NCI-H2081 treated with DMSO at 0.1 percent for 48 hours (cell line): ENCODE data around the gene PLCG1.

Experiments
- DNase-seq: peaks from one replicate; lab custom pipeline; 2025; lab: John Stamatoyannopoulos, UW

PLCG1 gene

DNA sequence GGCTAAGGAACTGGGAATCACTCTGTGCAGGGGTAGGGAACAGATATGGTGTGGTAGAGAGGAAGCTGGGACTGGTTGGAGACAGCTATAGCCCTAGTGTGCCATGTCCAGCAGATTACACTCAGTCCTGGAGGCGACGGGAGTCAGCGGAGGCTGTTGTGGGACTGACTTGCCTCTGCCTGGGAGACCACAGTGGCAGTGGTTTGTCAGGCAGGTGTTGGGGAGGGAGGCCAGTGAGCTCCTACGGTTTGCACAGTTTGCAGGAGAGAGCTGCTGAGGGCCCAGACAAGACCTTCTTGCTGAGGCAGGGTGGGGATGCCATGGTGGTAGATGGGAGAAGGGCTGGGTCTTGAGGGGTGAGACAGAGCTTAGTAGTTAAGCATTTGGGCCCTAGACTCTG, 4.9 kb downstream of the PLCG1 start:
- DNase-seq = no peak

DNA sequence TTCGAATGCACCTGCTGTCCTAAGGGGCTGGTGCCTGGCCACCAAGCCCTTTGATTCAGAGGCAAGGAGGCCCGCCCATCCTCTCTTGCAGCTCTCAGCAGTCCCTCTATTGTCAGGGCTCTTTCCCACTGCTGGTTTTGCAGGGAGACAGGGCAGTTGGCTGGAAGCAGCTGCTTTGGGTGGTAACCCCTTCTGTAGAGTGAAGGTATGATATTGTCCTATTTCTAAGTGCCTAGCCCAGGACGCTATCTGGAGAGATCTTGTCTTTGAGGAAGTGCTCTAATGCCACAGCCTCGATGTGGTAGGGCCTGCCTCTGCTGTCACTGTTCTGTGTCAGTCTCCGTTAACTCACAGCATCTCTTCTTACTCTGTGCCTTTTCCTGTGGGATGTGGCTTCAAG, 5.6 kb downstream of the PLCG1 start:
- no peak for DNase-seq

DNA sequence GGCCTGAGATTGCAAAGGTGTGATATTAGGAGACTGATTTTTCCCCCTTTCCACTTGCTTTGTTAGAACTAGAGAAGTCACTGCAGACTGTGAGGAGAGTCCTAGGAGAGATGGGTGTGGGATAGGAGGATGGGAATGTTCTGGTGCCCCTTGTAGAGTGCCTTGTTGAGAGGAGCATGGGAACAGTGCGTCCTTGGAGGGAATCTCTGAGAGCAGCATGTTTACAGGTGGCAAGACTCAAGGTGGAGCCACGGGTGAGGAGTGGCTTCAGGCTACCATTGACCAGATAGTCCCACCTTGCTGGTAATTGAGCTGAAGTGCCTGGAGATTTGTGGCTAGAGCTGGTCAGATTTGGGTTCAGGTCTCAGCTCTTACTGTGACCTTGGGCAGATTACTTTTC, 6.0 kb downstream of the PLCG1 start:
- DNase-seq = no peak

DNA sequence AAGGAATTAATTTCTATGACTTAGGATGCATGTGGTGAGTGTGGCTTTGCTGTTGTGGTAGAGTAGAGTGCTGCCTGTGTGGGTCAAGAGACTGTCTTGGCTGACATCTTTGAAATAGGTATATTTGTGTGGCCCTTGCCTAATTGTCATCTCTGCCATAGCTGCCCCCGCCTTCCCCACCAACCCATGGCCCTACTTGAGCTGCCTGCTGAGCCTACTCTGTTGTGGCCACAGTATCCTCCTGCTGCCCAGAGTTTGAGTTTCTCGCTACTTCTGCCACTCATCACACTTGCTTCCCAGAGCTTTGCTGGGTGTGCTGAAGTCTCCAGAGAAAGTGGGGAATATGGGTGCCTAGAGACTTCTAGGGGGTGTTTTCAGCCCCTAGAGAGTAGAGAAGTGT, 8.0 kb downstream of the PLCG1 start:
- DNase-seq = no peak

DNA sequence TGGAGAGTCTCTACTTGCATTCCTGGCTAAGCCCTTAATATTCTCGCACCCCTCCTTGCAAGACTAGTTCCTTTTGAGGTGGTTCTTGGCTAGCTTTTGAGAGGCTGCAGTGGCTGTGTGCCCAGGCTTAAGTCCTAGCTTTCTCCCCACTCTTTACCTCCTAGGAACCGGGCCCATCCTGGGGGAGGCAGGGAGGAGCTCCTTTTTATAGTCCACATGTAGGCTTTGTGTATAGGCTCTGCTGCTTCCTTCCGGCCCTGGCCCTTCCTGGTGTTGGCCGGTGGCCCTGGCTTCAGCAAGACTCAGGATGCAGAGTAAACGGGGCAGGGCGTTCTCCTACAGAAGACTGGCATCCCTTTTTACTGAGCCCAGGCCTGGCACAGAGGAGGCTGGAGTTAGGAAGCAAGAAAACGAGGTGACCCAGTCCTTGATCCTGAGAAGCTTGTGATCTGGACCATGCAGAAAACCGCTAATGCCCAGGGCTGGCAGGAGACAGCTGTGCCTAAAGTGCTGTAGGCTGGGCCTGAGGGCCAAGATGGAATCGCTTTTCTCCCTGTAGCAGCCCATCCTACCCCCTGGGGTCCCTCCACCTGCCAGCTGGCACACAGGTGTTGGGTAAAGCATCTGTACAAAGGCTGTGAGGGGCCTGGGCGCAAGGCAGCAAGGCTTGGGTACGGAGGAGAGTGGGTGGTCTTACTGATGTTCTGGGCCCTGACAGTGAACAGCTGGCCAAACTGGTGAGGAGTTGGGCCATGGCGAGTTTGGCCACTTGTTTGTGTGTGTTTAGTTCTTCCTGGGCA, 8.7 kb downstream of the PLCG1 start:
- DNase-seq = no peak

DNA sequence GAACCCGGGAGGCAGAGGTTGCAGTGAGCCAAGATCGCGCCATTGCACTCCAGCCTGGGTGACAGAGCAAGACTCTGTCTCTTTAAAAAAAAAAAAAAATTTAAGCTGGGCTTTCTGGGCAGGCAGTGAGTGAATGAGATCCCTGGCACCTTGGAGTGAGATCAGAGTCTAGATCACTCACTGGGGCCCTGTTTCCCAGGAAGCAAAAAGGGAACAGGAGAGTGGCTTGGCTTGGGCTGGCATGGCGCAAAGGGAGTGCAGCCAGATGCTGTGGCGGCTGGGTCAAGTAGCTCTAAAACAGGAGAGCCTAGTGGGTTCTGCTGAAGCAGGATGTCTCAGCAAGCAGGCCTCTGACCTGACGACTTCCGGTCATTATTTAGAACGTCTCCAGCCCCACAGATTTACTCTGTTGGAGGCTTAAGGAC, 10.4 kb downstream of the PLCG1 start:
- no peak for DNase-seq

DNA sequence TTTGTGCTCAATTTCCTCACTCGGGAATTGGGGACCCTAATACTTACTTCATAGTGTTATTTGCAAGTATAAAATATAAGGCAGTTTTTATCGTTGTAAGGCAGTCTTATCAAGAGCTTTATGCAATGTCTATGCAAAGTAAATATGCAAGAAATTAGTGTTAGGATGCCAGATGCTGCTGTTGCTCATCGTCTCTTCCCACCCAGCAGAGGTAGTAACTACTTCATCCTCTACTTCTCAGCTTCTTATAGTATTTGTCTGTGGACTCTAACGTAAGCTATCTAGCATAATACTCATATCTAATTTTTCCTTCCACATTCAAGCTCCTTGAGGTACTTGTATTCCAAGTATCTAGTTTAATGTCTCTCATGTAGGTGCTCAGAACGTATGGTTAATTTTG, 11.6 kb downstream of the PLCG1 start:
- no peak for DNase-seq

DNA sequence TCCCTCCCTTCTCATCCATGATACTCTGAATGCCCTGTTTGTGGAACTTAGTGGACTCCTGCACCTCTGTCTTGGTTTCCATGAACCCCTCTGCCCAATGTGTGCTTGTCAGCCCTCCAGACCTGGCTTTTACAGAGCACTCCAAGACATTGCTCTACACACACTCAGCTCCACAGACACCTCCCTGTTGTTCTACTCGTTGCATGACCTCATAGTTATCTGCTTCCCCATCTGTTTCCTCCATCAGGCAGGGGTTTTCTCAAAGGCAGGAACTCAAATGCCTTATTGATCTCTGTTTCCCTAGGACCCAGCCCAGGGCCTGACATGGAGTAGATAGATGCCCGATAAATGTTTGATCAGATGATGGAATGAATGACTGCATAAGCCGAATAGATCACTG, 13.3 kb downstream of the PLCG1 start:
- DNase-seq = no peak

DNA sequence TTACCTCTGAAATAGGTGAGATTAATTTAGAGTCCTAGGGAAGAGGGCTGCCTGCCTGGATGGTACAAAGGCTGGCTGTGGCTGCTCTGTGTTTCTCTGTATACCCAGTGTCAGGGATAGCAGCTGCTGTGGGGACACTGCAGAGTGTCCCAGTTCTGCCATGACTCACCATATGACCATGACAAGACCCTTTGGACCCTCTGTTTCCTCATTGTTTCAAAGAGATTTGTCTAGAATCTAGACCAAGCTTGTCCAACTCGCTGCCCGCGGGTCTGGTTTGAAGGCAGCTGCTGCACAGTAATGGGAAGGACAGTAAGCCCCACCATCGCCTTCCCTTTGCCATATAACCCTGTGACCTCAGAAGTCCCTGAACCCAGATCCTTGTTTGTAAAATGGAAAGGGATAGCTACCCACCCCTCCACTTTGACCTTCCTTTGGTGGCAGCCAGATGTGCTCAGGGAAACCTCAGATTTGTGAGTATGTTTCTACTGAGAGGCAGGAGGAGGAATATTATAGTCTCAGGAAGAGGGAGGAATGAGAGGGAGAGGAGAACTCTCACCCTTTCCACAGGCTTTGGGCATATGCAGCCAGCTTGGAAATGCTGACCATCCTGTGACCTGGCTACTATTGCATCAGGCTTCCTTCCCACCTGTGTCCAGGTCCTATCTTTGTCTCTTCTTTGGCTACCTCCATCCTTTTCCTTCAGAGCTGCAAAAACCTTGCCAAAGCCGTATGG, 14.0 kb downstream of the PLCG1 start:
- DNase-seq = no peak

DNA sequence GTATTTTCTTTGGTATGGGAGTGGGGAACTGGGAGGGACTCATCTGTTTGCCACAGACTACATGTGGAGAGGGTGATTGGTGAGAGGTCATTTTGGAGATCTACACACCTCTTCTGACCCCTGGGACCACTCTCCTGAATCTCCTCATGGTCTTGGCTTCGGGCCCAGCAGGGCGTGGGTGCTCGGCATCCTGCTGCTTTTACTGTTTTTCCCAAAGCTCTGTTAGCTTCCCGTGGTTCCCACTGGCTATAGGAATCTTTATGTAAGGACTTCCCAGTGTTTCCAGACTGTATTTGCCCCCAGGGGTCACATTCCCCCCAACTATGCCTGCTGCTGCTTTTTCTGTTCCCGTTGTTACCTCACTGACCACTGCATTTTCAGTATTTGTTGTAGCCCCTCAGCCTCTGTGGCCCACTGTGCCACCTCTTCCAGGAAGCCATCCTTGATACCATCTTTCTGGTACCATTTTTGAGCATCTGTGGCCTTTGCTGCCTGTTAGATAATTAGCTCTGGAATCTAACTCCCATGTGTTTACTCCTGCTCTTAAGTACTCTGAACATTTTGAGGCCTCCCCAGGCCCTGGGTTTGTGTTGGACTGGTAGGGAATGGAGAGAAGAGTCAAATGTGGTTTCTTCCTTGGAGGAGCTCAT, 14.9 kb downstream of the PLCG1 start:
- DNase-seq = no peak

DNA sequence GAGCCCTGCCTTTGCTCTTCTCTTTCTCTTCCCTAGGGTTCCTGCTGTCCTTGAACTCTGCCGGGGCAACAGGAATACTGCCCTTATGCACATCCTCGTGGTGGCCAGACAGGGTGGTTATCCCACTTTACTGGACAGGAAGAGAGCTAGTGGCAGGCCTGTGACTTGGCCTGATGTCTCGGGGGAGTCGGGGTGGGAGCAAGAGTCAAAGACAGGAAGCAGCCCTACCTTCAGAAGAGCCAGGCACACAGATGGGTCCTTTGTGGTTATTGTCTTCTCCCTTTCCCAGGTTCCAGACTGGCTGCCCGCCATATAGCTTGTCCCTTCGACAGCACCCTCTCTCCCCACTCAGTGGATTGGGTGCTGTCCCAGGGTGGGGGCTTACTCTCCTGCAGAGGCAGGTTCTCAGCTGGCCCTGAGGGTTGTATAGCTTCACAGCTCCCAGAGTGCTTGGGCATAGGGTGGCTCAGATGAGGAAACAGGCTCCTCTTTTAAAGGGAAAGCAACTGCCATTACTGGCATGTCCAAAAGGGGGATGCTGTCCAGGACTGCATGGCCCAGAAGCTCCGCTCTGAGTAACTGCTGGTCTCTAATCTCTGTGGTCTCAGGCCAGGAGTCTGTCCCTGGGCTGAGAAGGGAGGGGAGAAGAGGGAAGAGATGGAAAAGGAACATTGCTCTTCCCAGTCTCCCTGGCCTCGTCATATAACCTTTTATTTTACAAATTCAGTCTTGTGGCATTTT, 17.3 kb downstream of the PLCG1 start:
- no peak for DNase-seq

DNA sequence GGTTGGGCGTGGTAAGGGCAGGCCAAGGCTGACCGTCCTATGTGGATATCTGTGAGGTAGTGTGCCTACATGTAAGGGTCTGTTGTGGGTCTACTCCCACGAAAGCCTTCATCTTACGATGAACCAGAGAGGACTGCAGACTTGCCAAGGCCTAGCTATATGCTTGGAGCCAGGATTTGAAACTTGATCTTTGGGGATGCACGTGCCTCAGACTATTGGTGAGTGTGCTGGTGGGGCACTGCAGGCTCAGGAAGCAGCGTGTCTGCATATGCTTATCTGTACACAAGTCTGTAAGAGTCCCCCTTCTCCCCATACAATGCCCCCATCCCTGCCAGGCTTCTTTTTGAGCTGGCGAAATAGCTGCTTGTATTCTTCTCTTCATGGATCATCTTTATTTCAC, 17.9 kb downstream of the PLCG1 start:
- DNase-seq = no peak

DNA sequence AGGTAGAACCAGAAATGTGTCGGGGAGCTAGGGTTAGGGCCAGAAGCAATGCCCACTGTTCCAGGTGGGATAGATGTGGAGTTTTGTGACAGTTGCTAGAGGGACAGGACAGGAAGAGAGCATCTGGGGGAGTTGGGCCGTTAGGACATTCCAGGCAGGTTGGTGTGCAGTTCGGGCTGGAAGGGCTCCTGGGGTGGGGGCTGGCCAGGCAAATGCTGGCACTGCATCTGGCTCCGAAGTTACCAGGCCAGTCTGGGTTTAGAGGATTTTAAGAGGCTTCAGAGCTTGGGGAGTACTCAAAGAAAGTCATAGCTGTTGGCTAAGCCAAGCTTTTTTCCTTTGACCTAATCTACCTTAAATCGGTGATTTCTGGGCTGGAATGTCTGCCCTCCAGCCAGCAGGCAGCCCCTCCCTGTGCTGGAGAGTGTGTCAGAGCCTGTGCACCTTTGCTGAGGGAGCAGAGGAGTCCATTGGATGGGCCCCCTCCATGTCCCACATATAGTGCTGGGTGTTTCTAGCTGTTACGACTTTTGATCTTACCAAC, 20.8 kb downstream of the PLCG1 start:
- DNase-seq = no peak

DNA sequence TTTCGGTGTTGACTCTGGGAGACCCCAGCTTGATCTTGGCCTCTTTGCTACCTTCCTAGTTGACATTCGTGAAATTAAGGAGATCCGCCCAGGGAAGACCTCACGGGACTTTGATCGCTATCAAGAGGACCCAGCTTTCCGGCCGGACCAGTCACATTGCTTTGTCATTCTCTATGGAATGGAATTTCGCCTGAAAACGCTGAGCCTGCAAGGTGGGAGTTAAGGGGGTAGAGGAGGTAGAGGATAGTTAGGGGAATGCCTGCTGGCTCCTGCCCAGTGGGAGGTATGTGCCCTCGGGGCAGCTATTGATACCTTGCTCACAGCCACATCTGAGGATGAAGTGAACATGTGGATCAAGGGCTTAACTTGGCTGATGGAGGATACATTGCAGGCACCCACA, 22.2 kb downstream of the PLCG1 start:
- no peak for DNase-seq

DNA sequence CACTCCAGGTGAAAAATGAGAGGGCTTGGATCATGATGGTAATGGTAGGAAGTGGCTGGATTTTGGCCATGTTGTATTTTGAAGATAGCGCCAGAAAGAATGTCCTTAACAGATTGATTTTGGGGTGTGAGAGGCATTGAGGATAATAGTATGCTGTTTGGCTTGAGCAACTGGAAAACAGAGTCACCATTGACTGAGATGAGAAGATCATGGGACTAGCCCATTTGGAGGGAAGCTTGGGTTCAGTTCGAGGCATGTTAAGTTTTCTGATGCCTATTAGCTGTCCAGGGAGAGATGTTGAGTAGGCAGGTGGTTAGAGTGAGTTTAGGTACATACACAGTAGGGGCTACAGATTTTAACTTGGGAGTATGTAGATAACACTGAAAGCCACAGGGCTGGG, 23.3 kb downstream of the PLCG1 start:
- DNase-seq = no peak

DNA sequence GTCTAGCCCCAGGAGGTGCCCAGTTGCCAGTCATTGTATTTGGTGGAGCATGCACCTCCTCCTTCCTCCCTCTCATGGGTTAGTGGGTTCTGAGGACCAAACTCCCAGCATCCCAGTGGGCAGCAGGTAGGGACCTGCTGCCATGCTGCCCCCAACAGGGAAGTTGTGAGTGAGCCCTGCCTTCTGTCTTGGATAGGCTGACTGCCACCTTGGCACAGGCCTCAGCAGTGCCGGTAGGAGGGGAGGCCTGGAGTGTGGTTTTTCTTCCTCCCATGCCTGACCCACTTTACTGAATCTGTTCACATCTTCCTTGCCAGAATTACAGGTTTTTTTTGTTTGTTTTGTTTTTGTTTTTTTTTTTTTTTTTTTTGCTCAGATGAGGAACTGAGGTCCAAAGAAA, 24.5 kb downstream of the PLCG1 start:
- DNase-seq = no peak

DNA sequence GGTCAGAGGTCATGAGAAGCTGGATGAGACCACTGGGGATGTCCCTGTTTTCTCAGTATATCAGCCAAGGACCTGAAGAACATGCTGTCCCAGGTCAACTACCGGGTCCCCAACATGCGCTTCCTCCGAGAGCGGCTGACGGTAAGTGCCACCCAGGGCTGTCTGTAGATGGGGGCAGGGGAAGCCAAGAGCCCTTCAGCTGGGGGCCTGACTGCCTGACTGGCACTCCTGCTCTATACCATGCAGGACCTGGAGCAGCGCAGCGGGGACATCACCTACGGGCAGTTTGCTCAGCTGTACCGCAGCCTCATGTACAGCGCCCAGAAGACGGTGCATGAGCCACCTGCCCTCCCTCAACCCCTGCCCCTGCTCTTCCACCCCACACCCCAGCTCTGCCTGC, 25.1 kb downstream of the PLCG1 start:
- no peak for DNase-seq

DNA sequence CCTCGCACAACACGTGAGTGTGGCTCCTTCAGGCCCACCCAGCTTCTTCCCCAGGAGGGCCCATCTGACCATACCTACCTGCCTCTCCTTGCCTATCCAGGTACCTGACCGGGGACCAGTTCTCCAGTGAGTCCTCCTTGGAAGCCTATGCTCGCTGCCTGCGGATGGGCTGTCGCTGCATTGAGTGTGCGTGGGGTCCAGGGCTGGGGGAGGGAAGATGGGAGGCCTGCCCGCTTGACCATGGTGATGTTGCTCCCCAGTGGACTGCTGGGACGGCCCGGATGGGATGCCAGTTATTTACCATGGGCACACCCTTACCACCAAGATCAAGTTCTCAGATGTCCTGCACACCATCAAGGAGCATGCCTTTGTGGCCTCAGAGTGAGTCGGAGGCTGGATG, 26.5 kb downstream of the PLCG1 start:
- no peak for DNase-seq

DNA sequence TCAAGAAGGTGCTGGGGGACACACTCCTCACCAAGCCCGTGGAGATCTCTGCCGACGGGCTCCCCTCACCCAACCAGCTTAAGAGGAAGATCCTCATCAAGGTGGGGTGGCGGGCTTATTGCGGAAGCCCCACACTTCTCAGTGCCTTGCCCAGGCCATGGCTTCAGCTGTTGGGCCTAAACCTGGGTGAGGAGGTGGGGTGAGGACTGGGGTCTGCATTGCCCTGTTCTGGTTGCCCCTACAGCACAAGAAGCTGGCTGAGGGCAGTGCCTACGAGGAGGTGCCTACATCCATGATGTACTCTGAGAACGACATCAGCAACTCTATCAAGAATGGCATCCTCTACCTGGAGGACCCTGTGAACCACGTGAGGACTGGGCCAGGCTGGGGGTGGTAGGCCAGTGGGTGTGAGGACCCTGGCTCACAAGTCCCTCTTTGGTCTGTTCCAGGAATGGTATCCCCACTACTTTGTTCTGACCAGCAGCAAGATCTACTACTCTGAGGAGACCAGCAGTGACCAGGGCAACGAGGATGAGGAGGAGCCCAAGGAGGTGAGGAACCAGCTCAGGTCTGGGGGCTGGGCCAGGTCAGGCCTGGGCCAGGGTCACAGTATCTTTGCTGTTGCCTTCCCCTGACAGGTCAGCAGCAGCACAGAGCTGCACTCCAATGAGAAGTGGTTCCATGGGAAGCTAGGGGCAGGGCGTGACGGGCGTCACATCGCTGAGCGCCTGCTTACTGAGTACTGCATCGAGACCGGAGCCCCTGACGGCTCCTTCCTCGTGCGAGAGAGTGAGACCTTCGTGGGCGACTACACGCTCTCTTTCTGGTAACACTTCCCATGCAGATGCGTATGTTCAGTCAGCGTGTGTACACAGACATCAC, 27.9 kb downstream of the PLCG1 start:
- DNase-seq = no peak

DNA sequence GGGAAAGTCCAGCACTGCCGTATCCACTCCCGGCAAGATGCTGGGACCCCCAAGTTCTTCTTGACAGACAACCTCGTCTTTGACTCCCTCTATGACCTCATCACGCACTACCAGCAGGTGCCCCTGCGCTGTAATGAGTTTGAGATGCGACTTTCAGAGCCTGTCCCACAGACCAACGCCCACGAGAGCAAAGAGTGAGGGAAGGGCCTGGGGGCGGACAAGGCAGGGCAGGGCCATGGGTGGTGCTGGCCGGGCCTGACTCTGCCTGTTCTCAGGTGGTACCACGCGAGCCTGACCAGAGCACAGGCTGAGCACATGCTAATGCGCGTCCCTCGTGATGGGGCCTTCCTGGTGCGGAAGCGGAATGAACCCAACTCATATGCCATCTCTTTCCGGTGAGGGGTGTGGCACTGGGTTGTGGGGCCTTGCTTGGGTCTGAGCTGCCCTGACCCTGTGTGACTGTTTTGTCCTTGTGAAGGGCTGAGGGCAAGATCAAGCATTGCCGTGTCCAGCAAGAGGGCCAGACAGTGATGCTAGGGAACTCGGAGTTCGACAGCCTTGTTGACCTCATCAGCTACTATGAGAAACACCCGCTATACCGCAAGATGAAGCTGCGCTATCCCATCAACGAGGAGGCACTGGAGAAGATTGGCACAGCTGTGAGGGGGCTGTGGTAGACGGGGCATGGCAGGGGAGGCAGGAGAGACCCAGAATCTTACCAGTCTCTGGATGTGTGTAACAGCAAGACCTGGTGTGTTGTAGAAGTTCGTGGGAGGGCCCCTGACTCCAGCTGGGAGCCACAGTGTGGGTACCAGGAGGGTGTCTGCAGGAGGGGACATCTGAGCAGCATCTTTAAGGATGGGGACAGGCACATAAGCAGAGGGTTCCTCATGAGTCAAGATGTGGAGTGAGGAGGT, 29.1 kb downstream of the PLCG1 start:
- no peak for DNase-seq
